Right lobe of liver (tissue), 6 donors: ENCODE measurements around the gene DNAJC28. TPM values are rescaled to one million over a fixed set of nuclear protein-coding genes. Genes with fewer than 3 reads are reported as not detected.
A peak's percentile ranks its signal among the peaks of the same experiment; 100 is the strongest.
"Not testable (repeated sequence)": the region's sequence is repeated elsewhere in the genome, so short reads cannot be mapped to it uniquely, and the experiment has no call there.

Source experiments
- ATAC-seq, 4 donors: fragments of 200-7000 bp; cut with Tn5 transposase; one replicate each; pipeline ENCODE4 v1.9.1; 2020; ENCODE audit warnings: mild to moderate bottlenecking in 4 of 4, moderate library complexity in 4 of 4
- DNase-seq, 3 donors: peaks; one replicate each; pipeline ENCODE4 v3.0.0-alpha.2; 2020
- H3K27ac ChIP-seq, 3 donors: fragments of 200-600 bp; one replicate each; pipeline ENCODE4 v1.8.0; 2022
- H3K27me3 ChIP-seq, 2 donors: fragments of 200-600 bp; one replicate each; pipeline ENCODE4 v1.8.0; 2022
- H3K36me3 ChIP-seq, 4 donors: fragments of 200-600 bp; sonication (generic) in 1 of 4; one replicate each; pipeline versions ENCODE4 v1.5.1 to v1.8.0; 2017 to 2022; ENCODE audit warnings: control low read depth in 1 of 4
- H3K4me1 ChIP-seq, 4 donors: fragments of 200-600 bp; sonication (generic) in 1 of 4; one replicate each; pipeline versions ENCODE4 v1.5.1 to v1.8.0; 2017 to 2022; ENCODE audit warnings: control low read depth in 1 of 4
- H3K4me3 ChIP-seq, 3 donors: fragments of 200-600 bp; one replicate each; pipeline ENCODE4 v1.8.0; 2022
- H3K9me3 ChIP-seq, 4 donors: fragments of 200-600 bp; sonication (generic) in 1 of 4; one replicate each; pipeline versions ENCODE4 v1.5.1 to v1.8.0; 2017 to 2022; ENCODE audit warnings: control low read depth in 1 of 4
- POLR2A ChIP-seq: fragments of 450-650 bp; IDR thresholded peaks from one replicate; pipeline ENCODE4 v1.6.1; 2017; ENCODE audit warnings: antibody characterized with exemption, mild to moderate bottlenecking
- WGBS: methylation state at CpG from one replicate; pipeline ENCODE4 v1.1.6; 2018; ENCODE audit warnings: low coverage, low lambda C conversion rate; ENCODE audit not compliant: insufficient coverage; ENCODE audit errors: missing lambda C conversion rate; 5-methylcytosine and 5-hydroxymethylcytosine counted together
- intact Hi-C, 2 donors: fragments of 100-400 bp; cut with DNase I; formaldehyde crosslinking; loops; one replicate each; pipeline versions ENCODE4 v1.11.2 to v1.14.1; 2022
- total RNA-seq, 6 experiments: library from RNA; depleted of rRNA in 2 of 6; stranded (reverse); fragments of >200 nt in 2 of 6; fragmentation: NEBNext Ultra II Directional in 3 of 6; extraction: Animal tissue kit (Norgen Biotek cat#: 25700) in 3 of 6; gene quantifications; one replicate each; pipeline versions ENCODE4 v1.1.0 to v1.2.4, GENCODE V29; 2016 to 2023
- TF ChIP-seq, protein P1 (sequence below), 4 donors: fragments of 200-600 bp in 3 of 4; fragments of 450-650 bp in 1 of 4; IDR thresholded peaks; one replicate each; pipeline versions ENCODE4 v1.5.1 to v1.8.0; 2016 to 2022; ENCODE audit warnings: antibody characterized with exemption in 4 of 4, mild to moderate bottlenecking in 2 of 4
- donor health status: DM: no; HTN: yes; CAD: no.
- donor health status: DM: no; HTN: no; CAD: no.
- donor health status: DM: no; HTN: no; CAD: no.
- donor health status: DM: no; HTN: yes; CAD: no.
- donor health status: DM: no; HTN: yes; CAD: no.

The DNAJC28 gene
- total RNA-seq, 6 experiments from 2014 or later = 1.7 to 2.7 (median 1.9) TPM

DNA sequence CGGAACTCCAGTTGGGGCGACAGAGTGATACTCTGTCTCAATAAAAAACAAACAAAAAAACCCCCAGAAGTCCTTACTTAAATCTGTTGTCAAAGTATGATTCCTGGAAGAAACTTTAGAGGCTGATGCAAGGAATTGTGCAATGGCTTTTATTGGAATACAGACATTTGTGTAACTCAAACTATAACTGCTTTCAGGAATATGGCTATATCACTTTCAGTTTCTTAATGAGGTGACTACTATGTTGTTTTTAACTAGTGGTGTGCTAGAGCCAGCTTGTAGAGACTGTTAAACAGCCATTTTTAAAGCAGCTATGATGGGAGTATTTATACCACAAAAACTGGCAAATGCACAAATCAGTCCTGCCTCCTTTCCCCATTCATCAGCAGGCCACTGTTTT lies 22.7 kb upstream of the DNAJC28 start:
- no peak for TF ChIP-seq POLR2A
- TF ChIP-seq, protein P1, sequence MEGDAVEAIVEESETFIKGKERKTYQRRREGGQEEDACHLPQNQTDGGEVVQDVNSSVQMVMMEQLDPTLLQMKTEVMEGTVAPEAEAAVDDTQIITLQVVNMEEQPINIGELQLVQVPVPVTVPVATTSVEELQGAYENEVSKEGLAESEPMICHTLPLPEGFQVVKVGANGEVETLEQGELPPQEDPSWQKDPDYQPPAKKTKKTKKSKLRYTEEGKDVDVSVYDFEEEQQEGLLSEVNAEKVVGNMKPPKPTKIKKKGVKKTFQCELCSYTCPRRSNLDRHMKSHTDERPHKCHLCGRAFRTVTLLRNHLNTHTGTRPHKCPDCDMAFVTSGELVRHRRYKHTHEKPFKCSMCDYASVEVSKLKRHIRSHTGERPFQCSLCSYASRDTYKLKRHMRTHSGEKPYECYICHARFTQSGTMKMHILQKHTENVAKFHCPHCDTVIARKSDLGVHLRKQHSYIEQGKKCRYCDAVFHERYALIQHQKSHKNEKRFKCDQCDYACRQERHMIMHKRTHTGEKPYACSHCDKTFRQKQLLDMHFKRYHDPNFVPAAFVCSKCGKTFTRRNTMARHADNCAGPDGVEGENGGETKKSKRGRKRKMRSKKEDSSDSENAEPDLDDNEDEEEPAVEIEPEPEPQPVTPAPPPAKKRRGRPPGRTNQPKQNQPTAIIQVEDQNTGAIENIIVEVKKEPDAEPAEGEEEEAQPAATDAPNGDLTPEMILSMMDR (IDR thresholded peaks at IDR 0.05) = no peak
- no peaks in the 10 kb centered on the region for H3K4me1 ChIP-seq
- H3K4me3 ChIP-seq = no peak overlapping the region
- peak in 2 of 4 donors; percentile 29 to 52 for ATAC-seq
- 86% methylated on average over 2 of the region's 2 CpGs for WGBS
- no peak overlapping the region for H3K27ac ChIP-seq
- H3K9me3 ChIP-seq = no peaks in the 10 kb centered on the region
- intact Hi-C loops = no loop called here
- DNase-seq = no peak
- no peaks in the 10 kb centered on the region for H3K27me3 ChIP-seq
- peaks cover 0 to 87% (median 32%) of the 10 kb centered on the region in 4 donors for H3K36me3 ChIP-seq

GRCh38 chr21:33512481-33512880 lies 21.0 kb upstream of the DNAJC28 start:
- H3K4me1 ChIP-seq = no peaks in the 10 kb centered on the region
- WGBS = 87% methylated on average over 3 of the region's 3 CpGs
- intact Hi-C loops = no loop called here
- H3K36me3 ChIP-seq = peaks cover 0 to 81% (median 27%) of the 10 kb centered on the region in 4 donors
- no peak overlapping the region for H3K27ac ChIP-seq
- no peaks in the 10 kb centered on the region for H3K9me3 ChIP-seq
- H3K27me3 ChIP-seq = no peaks in the 10 kb centered on the region
- no peak overlapping the region for H3K4me3 ChIP-seq
- no peak for DNase-seq
- TF ChIP-seq, protein P1 (IDR thresholded peaks at IDR 0.05) = no peak
- no peak for TF ChIP-seq POLR2A
- ATAC-seq = no peak

DNA sequence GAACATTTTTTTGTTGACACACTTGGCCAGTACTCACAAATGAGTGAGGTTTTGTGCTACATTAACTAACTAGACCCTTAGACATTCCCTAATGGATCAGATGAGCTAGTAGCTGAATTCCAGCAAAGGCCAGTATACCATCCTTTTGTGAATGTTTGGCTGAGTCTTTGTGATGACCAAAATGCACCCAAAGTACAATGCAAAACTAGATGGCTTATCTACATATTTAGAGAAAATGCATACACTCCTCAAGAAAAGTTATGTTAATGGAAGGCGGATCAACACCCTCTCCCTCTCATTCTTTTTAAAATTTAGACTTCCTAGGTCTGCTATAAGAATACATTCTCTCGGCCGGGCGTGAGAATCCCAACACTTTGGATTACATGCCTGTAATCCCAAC lies 20.1 kb upstream of the DNAJC28 start:
- Histone ChIP-seq H3K9me3 (no peaks in the 10 kb centered on the region), H3K36me3 (peaks cover 0 to 77% (median 26%) of the 10 kb centered on the region in 4 donors), H3K27ac (no peak overlapping the region), H3K4me1 (no peaks in the 10 kb centered on the region), H3K4me3 (no peak overlapping the region), H3K27me3 (no peaks in the 10 kb centered on the region)
- DNase-seq (no peak), ATAC-seq (no peak)
- 98% methylated on average over 4 of the region's 4 CpGs for WGBS
- no peak for TF ChIP-seq POLR2A
- TF ChIP-seq, protein P1 (IDR thresholded peaks at IDR 0.05) = no peak
- intact Hi-C loops = no loop called here

GRCh38 chr21:33510826-33511225 lies 19.3 kb upstream of the DNAJC28 start:
- Histone ChIP-seq H3K9me3 (no peaks in the 10 kb centered on the region), H3K27me3 (no peaks in the 10 kb centered on the region), H3K4me3 (no peak overlapping the region), H3K36me3 (peaks cover 0 to 70% (median 23%) of the 10 kb centered on the region in 4 donors), H3K4me1 (no peaks in the 10 kb centered on the region), H3K27ac (no peak overlapping the region)
- TF ChIP-seq, protein P1 (IDR thresholded peaks at IDR 0.05) = no peak
- no peak for TF ChIP-seq POLR2A
- ATAC-seq = no peak
- WGBS = 87% methylated on average over 7 of the region's 8 CpGs
- intact Hi-C loops = no loop called here
- DNase-seq = no peak

DNA sequence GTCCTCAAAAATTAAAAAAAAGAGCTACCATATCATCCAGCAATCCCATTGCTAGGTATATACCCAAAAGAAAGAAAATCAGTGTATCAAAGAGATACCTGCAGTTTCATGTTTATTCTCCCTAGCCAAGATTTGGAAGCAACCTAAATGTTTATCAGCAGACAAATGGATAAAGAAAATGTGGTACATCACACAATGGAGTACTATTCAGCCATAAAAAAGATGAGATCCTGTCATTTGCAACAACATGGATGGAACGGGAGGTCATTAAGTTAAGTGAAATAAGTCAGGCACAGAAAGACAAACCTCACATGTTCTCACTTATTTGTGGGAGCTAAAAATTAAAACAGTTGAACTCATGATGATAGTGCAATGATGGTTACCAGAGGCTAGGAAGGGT lies 15.5 kb upstream of the DNAJC28 start:
- DNase-seq, ATAC-seq: not testable (repeated sequence)
- peaks cover 0 to 68% (median 13%) of the 10 kb centered on the region in 4 donors for H3K36me3 ChIP-seq

More for the DNA sequence above, 15.5 kb upstream of the DNAJC28 start:
- H3K27ac ChIP-seq, H3K4me1 ChIP-seq, H3K9me3 ChIP-seq, H3K27me3 ChIP-seq, intact Hi-C loops, H3K4me3 ChIP-seq: not testable (repeated sequence)
- WGBS = 92% methylated on average over 1 of the region's 1 CpG
